HL-60 (cell line): ENCODE results near the gene LRRC8D.
A peak's percentile ranks its signal among the peaks of the same experiment; 100 is the strongest.

Experiments used
- GABPA ChIP-seq: IDR thresholded peaks from 2 replicates; pipeline ENCODE4 v1.6.1; 2012; ENCODE audit warnings: low read depth
- POLR2AphosphoS5 ChIP-seq: IDR thresholded peaks from 2 replicates; pipeline ENCODE4 v1.6.1; 2012; ENCODE audit warnings: low read depth
- SPI1 ChIP-seq: IDR thresholded peaks from 2 replicates; pipeline ENCODE4 v1.6.1; 2012; ENCODE audit warnings: low read depth, mild to moderate bottlenecking, borderline replicate concordance
- TF ChIP-seq, protein P1 (sequence below): IDR thresholded peaks from one replicate; pipeline ENCODE4 v1.5.1; 2011; ENCODE audit warnings: low read length, control low read depth, inconsistent platforms; ENCODE audit not compliant: insufficient read depth
- TF ChIP-seq, protein P2 (sequence below): IDR thresholded peaks from 2 replicates; pipeline ENCODE4 v1.6.1; 2012; ENCODE audit warnings: low read depth; ENCODE audit not compliant: insufficient replicate concordance

DNA sequence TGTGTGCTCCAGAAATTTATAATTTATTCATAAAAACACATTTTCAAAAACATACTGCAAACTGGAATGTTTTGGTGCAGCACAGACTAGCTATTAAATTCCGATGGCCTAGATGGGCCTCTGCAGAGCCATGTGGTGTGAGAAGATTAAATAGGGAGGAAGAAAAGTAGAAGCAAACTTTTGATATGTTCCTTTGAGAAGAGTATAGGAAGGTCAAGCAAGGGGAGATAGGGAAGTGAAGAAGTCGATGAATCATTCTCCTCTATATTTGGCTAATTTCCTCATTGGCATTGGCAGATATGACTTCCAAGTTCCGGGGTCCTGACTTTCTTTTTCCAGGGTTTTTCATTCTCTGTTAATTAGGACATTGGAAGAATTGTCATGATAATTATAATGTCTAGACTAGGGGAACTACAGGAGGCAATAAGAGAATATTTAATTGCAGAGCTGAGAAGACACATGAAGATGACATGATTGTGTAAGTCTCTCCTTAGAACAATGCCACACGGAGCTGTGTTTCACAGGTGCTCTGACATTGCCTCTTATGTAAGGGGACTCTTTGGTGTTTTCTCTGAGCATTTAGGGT, 154.8 kb downstream of the LRRC8D start:
- TF ChIP-seq, protein P1, sequence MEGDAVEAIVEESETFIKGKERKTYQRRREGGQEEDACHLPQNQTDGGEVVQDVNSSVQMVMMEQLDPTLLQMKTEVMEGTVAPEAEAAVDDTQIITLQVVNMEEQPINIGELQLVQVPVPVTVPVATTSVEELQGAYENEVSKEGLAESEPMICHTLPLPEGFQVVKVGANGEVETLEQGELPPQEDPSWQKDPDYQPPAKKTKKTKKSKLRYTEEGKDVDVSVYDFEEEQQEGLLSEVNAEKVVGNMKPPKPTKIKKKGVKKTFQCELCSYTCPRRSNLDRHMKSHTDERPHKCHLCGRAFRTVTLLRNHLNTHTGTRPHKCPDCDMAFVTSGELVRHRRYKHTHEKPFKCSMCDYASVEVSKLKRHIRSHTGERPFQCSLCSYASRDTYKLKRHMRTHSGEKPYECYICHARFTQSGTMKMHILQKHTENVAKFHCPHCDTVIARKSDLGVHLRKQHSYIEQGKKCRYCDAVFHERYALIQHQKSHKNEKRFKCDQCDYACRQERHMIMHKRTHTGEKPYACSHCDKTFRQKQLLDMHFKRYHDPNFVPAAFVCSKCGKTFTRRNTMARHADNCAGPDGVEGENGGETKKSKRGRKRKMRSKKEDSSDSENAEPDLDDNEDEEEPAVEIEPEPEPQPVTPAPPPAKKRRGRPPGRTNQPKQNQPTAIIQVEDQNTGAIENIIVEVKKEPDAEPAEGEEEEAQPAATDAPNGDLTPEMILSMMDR, result no peak
- TF ChIP-seq POLR2AphosphoS5, result no peak
- TF ChIP-seq, protein P2, sequence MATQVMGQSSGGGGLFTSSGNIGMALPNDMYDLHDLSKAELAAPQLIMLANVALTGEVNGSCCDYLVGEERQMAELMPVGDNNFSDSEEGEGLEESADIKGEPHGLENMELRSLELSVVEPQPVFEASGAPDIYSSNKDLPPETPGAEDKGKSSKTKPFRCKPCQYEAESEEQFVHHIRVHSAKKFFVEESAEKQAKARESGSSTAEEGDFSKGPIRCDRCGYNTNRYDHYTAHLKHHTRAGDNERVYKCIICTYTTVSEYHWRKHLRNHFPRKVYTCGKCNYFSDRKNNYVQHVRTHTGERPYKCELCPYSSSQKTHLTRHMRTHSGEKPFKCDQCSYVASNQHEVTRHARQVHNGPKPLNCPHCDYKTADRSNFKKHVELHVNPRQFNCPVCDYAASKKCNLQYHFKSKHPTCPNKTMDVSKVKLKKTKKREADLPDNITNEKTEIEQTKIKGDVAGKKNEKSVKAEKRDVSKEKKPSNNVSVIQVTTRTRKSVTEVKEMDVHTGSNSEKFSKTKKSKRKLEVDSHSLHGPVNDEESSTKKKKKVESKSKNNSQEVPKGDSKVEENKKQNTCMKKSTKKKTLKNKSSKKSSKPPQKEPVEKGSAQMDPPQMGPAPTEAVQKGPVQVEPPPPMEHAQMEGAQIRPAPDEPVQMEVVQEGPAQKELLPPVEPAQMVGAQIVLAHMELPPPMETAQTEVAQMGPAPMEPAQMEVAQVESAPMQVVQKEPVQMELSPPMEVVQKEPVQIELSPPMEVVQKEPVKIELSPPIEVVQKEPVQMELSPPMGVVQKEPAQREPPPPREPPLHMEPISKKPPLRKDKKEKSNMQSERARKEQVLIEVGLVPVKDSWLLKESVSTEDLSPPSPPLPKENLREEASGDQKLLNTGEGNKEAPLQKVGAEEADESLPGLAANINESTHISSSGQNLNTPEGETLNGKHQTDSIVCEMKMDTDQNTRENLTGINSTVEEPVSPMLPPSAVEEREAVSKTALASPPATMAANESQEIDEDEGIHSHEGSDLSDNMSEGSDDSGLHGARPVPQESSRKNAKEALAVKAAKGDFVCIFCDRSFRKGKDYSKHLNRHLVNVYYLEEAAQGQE, result no peak
- no peak for TF ChIP-seq GABPA
- peak; percentile 68; the same call in 1 of the 2 replicates for TF ChIP-seq SPI1
